Liver (tissue), 3 donors: ENCODE data around the gene CCDC136.

Experiments used
- FOXA1 ChIP-seq: IDR thresholded peaks from 2 replicates; pipeline ENCODE4 v1.6.1; 2016; ENCODE audit warnings: antibody characterized with exemption
- HNF4A ChIP-seq, 2 donors: conservative IDR thresholded peaks; 2 replicates each; pipeline ENCODE4 v1.6.1; 2016; ENCODE audit warnings: antibody characterized with exemption in 2 of 2, mild to moderate bottlenecking in 2 of 2
- JUND ChIP-seq, 2 donors: IDR thresholded peaks; 2 replicates each; pipeline ENCODE4 v1.6.1; 2016; ENCODE audit warnings: antibody characterized with exemption in 2 of 2
- RAD21 ChIP-seq, 2 donors: IDR thresholded peaks; 2 replicates each; pipeline ENCODE4 v1.6.1; 2016; ENCODE audit warnings: antibody characterized with exemption in 2 of 2, mild to moderate bottlenecking in 2 of 2
- RXRA ChIP-seq, 2 donors: IDR thresholded peaks; 2 replicates each; pipeline ENCODE4 v1.6.1; 2017 to 2018; ENCODE audit warnings: antibody characterized with exemption in 2 of 2, mild to moderate bottlenecking in 1 of 2
- TAF1 ChIP-seq: conservative IDR thresholded peaks from 2 replicates; pipeline ENCODE4 v1.6.1; 2016; ENCODE audit warnings: antibody characterized with exemption, mild to moderate bottlenecking
- YY1 ChIP-seq: IDR thresholded peaks from 2 replicates; pipeline ENCODE4 v1.6.1; 2016; ENCODE audit warnings: antibody characterized with exemption, mild to moderate bottlenecking
- TF ChIP-seq, protein P1 (sequence below): IDR thresholded peaks from 2 replicates; pipeline ENCODE4 v1.6.1; 2016; ENCODE audit warnings: antibody characterized with exemption, mild to moderate bottlenecking
- TF ChIP-seq, protein P2 (sequence below): fragments of 150-350 bp; IDR thresholded peaks from 2 replicates; pipeline ENCODE4 v1.5.1; 2017; ENCODE audit warnings: improper control_type of control experiment, low read depth, low read length; ENCODE audit not compliant: missing input control
- TF ChIP-seq, protein P3 (sequence below): IDR thresholded peaks from 2 replicates; pipeline ENCODE4 v1.6.1; 2016; ENCODE audit warnings: antibody characterized with exemption
- TF ChIP-seq, protein P4 (sequence below): IDR thresholded peaks from 2 replicates; pipeline ENCODE4 v1.6.1; 2016; ENCODE audit warnings: antibody characterized with exemption
- TF ChIP-seq, protein P5 (sequence below): IDR thresholded peaks from 2 replicates; pipeline ENCODE4 v1.6.1; 2016; ENCODE audit warnings: antibody characterized with exemption
- donor health status: healthy.
- donor health status: healthy.

DNA sequence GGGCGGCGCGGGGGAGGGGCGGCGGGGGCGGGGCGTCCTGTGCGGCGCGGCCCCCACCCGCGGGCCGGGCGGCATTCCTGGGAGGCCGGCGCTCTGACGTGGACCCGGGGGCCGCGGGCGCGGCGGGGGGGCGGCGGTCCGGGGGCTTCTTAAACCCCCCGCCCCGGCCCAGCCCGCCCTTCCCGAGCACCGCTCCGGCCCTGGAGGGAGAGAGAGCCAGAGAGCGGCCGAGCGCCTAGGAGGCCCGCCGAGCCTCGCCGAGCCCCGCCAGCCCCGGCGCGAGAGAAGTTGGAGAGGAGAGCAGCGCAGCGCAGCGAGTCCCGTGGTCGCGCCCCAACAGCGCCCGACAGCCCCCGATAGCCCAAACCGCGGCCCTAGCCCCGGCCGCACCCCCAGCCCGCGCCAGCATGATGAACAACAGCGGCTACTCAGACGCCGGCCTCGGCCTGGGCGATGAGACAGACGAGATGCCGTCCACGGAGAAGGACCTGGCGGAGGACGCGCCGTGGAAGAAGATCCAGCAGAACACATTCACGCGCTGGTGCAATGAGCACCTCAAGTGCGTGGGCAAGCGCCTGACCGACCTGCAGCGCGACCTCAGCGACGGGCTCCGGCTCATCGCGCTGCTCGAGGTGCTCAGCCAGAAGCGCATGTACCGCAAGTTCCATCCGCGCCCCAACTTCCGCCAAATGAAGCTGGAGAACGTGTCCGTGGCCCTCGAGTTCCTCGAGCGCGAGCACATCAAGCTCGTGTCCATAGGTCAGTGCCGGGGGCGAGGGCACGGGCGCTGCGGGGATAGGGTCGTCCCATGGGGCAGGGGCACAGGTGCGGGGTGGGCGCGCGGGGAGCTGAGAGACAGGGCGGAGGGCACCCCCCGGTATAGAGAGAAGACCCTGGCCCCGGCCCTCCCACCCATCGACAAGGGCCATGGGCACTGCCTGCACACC, 38.7 kb downstream of the CCDC136 start, which contains the start of gene FLNC:
- TF ChIP-seq JUND (IDR thresholded peaks at IDR 0.05) (no peak), HNF4A (conservative IDR thresholded peaks at IDR 0.05) (no peak), RAD21 (IDR thresholded peaks at IDR 0.05) (no peak), RXRA (IDR thresholded peaks at IDR 0.05) (no peak), TAF1 (no peak), FOXA1 (no peak), YY1 (no peak)
- TF ChIP-seq, protein P1, sequence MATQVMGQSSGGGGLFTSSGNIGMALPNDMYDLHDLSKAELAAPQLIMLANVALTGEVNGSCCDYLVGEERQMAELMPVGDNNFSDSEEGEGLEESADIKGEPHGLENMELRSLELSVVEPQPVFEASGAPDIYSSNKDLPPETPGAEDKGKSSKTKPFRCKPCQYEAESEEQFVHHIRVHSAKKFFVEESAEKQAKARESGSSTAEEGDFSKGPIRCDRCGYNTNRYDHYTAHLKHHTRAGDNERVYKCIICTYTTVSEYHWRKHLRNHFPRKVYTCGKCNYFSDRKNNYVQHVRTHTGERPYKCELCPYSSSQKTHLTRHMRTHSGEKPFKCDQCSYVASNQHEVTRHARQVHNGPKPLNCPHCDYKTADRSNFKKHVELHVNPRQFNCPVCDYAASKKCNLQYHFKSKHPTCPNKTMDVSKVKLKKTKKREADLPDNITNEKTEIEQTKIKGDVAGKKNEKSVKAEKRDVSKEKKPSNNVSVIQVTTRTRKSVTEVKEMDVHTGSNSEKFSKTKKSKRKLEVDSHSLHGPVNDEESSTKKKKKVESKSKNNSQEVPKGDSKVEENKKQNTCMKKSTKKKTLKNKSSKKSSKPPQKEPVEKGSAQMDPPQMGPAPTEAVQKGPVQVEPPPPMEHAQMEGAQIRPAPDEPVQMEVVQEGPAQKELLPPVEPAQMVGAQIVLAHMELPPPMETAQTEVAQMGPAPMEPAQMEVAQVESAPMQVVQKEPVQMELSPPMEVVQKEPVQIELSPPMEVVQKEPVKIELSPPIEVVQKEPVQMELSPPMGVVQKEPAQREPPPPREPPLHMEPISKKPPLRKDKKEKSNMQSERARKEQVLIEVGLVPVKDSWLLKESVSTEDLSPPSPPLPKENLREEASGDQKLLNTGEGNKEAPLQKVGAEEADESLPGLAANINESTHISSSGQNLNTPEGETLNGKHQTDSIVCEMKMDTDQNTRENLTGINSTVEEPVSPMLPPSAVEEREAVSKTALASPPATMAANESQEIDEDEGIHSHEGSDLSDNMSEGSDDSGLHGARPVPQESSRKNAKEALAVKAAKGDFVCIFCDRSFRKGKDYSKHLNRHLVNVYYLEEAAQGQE = no peak
- TF ChIP-seq, protein P2, sequence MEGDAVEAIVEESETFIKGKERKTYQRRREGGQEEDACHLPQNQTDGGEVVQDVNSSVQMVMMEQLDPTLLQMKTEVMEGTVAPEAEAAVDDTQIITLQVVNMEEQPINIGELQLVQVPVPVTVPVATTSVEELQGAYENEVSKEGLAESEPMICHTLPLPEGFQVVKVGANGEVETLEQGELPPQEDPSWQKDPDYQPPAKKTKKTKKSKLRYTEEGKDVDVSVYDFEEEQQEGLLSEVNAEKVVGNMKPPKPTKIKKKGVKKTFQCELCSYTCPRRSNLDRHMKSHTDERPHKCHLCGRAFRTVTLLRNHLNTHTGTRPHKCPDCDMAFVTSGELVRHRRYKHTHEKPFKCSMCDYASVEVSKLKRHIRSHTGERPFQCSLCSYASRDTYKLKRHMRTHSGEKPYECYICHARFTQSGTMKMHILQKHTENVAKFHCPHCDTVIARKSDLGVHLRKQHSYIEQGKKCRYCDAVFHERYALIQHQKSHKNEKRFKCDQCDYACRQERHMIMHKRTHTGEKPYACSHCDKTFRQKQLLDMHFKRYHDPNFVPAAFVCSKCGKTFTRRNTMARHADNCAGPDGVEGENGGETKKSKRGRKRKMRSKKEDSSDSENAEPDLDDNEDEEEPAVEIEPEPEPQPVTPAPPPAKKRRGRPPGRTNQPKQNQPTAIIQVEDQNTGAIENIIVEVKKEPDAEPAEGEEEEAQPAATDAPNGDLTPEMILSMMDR = no peak
- TF ChIP-seq, protein P3, sequence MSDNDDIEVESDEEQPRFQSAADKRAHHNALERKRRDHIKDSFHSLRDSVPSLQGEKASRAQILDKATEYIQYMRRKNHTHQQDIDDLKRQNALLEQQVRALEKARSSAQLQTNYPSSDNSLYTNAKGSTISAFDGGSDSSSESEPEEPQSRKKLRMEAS = no peak
- TF ChIP-seq, protein P4, sequence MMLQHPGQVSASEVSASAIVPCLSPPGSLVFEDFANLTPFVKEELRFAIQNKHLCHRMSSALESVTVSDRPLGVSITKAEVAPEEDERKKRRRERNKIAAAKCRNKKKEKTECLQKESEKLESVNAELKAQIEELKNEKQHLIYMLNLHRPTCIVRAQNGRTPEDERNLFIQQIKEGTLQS = no peak
- TF ChIP-seq, protein P5, sequence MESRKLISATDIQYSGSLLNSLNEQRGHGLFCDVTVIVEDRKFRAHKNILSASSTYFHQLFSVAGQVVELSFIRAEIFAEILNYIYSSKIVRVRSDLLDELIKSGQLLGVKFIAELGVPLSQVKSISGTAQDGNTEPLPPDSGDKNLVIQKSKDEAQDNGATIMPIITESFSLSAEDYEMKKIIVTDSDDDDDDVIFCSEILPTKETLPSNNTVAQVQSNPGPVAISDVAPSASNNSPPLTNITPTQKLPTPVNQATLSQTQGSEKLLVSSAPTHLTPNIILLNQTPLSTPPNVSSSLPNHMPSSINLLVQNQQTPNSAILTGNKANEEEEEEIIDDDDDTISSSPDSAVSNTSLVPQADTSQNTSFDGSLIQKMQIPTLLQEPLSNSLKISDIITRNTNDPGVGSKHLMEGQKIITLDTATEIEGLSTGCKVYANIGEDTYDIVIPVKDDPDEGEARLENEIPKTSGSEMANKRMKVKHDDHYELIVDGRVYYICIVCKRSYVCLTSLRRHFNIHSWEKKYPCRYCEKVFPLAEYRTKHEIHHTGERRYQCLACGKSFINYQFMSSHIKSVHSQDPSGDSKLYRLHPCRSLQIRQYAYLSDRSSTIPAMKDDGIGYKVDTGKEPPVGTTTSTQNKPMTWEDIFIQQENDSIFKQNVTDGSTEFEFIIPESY = no peak
